ENCODE results near the gene GNB1. TPM values are rescaled to one million over a fixed set of nuclear protein-coding genes. Genes with fewer than 3 reads are reported as not detected.
A peak's percentile ranks its signal among the peaks of the same experiment; 100 is the strongest.

Gene GNB1
- total RNA-seq, 8 experiments from 2014 or later, result 70.0 to 394 (median 196) TPM

- Histone ChIP-seq H3K27ac (peak within 1 kb of the TSS in 1 of 2 donors; percentile 13), H3K4me1 (replicated peaks in 1 of 2) (peaks cover 9 to 27% of the 10 kb centered on the region in 2 donors), H3K4me3 (no peak within 1 kb of the TSS)
- WGBS, 10 experiments, result 81 to 93% (median 90%) methylated on average over 2 to 10 of the region's 15 CpGs; no CpG with 5 or more reads in 5 of the 10 experiments
- in situ Hi-C loops (cut with MboI; ENCODE audit: low pct_unique_long_range_greater_than_20kb in 2 of 9, low sequenced_read_pairs in 9 of 9, unreplicated experiment in 9 of 9), result loop anchor here in 1 of 9 experiments (25.0 kb wide), 1 partner anchor 153 kb away; no protein-coding TSS in a partner anchor
- ATAC-seq (replicated peaks in 6 of 8), result no peak
Measured at GRCh38 chr1:1914971-1915692, 24.2 kb upstream of the GNB1 start, which contains the start of gene CALML6. Gene CALML6 (plus strand): TSS chr1:1915260. CDS start chr1:1915281, 21 bp downstream.

- no peak for ATAC-seq (replicated peaks in 6 of 8)
- in situ Hi-C loops (cut with MboI; ENCODE audit: low pct_unique_long_range_greater_than_20kb in 2 of 9, low sequenced_read_pairs in 9 of 9, unreplicated experiment in 9 of 9), result loop anchor here in 1 of 9 experiments (25.0 kb wide), 1 partner anchor 152 kb away; no protein-coding TSS in a partner anchor
- Histone ChIP-seq H3K4me3 (no peak overlapping the region), H3K27ac (peak overlapping the region in 1 of 2 donors; percentile 13), H3K4me1 (replicated peaks in 1 of 2) (peaks cover 9 to 26% of the 10 kb centered on the region in 2 donors)
- WGBS, 10 experiments, result 42 to 92% (median 55%) methylated on average over 2 to 5 of the region's 20 CpGs; no CpG with 5 or more reads in 4 of the 10 experiments
Measured at GRCh38 chr1:1914101-1914970, 23.4 kb upstream of the GNB1 start.

GRCh38 chr1:1911350-1912041, 20.6 kb upstream of the GNB1 start:
- 50 to 100% (median 83%) methylated on average over 1 to 9 of the region's 13 CpGs; no CpG with 5 or more reads in 1 of the 10 experiments for WGBS, 10 experiments
- Histone ChIP-seq H3K4me3 (no peak overlapping the region), H3K4me1 (replicated peaks in 1 of 2) (peaks cover 22 to 36% of the 10 kb centered on the region in 2 donors), H3K27ac (no peak overlapping the region)
- in situ Hi-C loops (cut with MboI; ENCODE audit: low pct_unique_long_range_greater_than_20kb in 2 of 9, low sequenced_read_pairs in 9 of 9, unreplicated experiment in 9 of 9), result loop anchor here in 1 of 9 experiments (25.0 kb wide), 1 partner anchor 149 kb away; no protein-coding TSS in a partner anchor
- ATAC-seq (replicated peaks in 6 of 8), result no peak

DNA sequence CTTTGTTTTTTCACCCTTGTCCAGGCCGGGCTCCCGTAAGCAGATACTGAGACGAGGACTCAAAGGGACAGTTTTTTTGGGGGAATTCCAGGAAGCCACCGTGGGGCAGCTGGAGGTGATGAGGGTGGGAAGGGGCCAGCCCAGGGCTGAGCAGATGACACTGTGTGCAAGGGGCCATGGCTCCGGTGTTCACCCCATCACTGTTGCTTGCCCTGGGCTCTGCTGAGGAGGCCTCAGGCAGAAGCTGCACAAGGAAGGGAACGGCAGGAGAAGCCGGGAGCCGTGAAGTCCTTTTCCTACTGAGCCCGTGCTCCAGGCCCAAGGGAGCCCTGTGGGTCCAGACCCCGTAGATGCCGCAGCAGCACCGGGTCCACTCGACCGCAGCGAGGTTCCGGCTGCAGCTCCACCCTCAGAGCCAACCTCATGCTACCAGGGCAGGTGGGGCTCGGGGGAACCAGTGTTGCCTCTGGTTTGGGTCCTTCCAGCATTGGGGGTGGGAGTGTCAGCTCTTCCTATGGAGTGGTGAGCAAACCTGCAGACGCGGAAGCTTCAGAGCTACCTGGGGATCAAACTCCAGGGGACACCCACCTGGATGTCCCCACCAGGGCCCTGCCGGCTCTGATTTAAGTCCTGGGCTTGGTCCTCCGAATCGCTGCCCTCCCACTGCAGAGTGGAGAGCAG, 19.9 kb upstream of the GNB1 start:
- no peak overlapping the region for H3K4me3 ChIP-seq
- in situ Hi-C loops (cut with MboI; ENCODE audit: low pct_unique_long_range_greater_than_20kb in 2 of 9, low sequenced_read_pairs in 9 of 9, unreplicated experiment in 9 of 9), result loop anchor here in 1 of 9 experiments (25.0 kb wide), 1 partner anchor 148 kb away; no protein-coding TSS in a partner anchor
- no peak overlapping the region for H3K27ac ChIP-seq
- peaks cover 29 to 41% of the 10 kb centered on the region in 2 donors for H3K4me1 ChIP-seq (replicated peaks in 1 of 2)
- no peak for ATAC-seq (replicated peaks in 6 of 8)
- WGBS, 10 experiments, result 60 to 100% (median 87%) methylated on average over 2 to 9 of the region's 22 CpGs; no CpG with 5 or more reads in 2 of the 10 experiments

DNA sequence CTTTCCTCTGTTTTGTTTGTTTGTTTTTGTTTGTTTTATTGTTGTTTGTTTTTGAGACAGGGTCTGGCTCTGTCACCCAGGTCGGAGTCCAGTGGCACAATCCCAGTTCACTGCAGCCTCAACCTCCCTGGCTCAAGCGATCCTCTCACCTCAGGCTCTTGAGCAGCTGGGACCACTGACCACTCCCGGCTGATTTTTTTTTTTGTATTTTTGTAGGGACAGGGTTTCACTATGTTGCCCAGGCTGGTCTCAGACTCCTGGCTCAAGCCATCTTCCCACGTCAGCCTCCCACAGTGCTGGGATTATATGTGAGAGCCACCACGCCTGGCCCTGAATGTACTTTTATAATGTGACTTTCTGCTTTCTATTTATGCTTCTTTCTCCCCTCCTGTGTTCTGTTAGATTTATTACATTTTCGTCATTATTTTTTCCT, 19.2 kb upstream of the GNB1 start:
- peaks cover 30 to 41% of the 10 kb centered on the region in 2 donors for H3K4me1 ChIP-seq (replicated peaks in 1 of 2)
- ATAC-seq (replicated peaks in 6 of 8), result no peak

DNA sequence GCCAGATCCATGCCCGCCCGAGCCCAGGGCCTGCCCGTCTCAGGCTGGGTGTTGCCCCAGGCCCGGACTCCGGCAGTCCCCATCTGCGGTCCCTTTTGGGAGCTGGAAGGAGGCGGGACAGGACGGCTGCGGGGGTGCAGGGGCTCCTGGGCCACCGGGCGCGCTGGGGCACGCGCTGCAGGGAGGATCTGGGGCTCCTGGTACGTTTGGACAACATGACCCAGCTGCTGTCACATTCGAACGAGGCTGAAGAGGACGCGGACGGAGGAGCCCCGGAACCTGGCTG, 17.6 kb upstream of the GNB1 start:
- in situ Hi-C loops (cut with MboI; ENCODE audit: low pct_unique_long_range_greater_than_20kb in 2 of 9, low sequenced_read_pairs in 9 of 9, unreplicated experiment in 9 of 9), result loop anchor here in 1 of 9 experiments (25.0 kb wide), 1 partner anchor 146 kb away; no protein-coding TSS in a partner anchor
- WGBS, 10 experiments, result 0 to 88% methylated on average over 3 of the region's 21 CpGs; no CpG with 5 or more reads in 8 of the 10 experiments

More for the DNA sequence above, 19.2 kb upstream of the GNB1 start:
- Histone ChIP-seq H3K4me3 (no peak overlapping the region), H3K27ac (no peak overlapping the region)
- 63 to 100% (median 92%) methylated on average over 2 to 6 of the region's 6 CpGs; no CpG with 5 or more reads in 1 of the 10 experiments for WGBS, 10 experiments
- in situ Hi-C loops (cut with MboI; ENCODE audit: low pct_unique_long_range_greater_than_20kb in 2 of 9, low sequenced_read_pairs in 9 of 9, unreplicated experiment in 9 of 9), result loop anchor here in 1 of 9 experiments (25.0 kb wide), 1 partner anchor 148 kb away; no protein-coding TSS in a partner anchor

GRCh38 chr1:1907098-1907736, 16.3 kb upstream of the GNB1 start:
- Histone ChIP-seq H3K4me3 (no peak overlapping the region), H3K4me1 (replicated peaks in 1 of 2) (peaks cover 27 to 31% of the 10 kb centered on the region in 2 donors), H3K27ac (peak overlapping the region; percentile 68 to 82)
- WGBS, 10 experiments, result 100% methylated on average over 1 of the region's 8 CpGs; no CpG with 5 or more reads in 8 of the 10 experiments
- in situ Hi-C loops (cut with MboI; ENCODE audit: low pct_unique_long_range_greater_than_20kb in 2 of 9, low sequenced_read_pairs in 9 of 9, unreplicated experiment in 9 of 9), result loop anchor here in 1 of 9 experiments (25.0 kb wide), 1 partner anchor 145 kb away; no protein-coding TSS in a partner anchor
- ATAC-seq (replicated peaks in 6 of 8), result peak in 7 of 8 experiments; percentile 2 to 46 (median 10)

More for the DNA sequence above, 17.6 kb upstream of the GNB1 start:
- Histone ChIP-seq H3K27ac (peak overlapping the region; percentile 29 to 78), H3K4me3 (peak overlapping the region; percentile 35 to 57 (median 49)), H3K4me1 (replicated peaks in 1 of 2) (peaks cover 27 to 31% of the 10 kb centered on the region in 2 donors)
- no peak for ATAC-seq (replicated peaks in 6 of 8)

GRCh38 chr1:1906185-1907097, 15.6 kb upstream of the GNB1 start:
- peaks cover 27 to 31% of the 10 kb centered on the region in 2 donors for H3K4me1 ChIP-seq (replicated peaks in 1 of 2)
- H3K4me3 ChIP-seq, result no peak overlapping the region
- in situ Hi-C loops (cut with MboI; ENCODE audit: low pct_unique_long_range_greater_than_20kb in 2 of 9, low sequenced_read_pairs in 9 of 9, unreplicated experiment in 9 of 9), result loop anchor here in 1 of 9 experiments (25.0 kb wide), 1 partner anchor 144 kb away; no protein-coding TSS in a partner anchor
- 0 to 19% (median 8%) methylated on average over 5 to 10 of the region's 15 CpGs; no CpG with 5 or more reads in 3 of the 10 experiments for WGBS, 10 experiments
- peak overlapping the region; percentile 68 to 82 for H3K27ac ChIP-seq
- peak; percentile 62 to 86 (median 76) for ATAC-seq (replicated peaks in 6 of 8)

GRCh38 chr1:1903224-1903623, 12.3 kb upstream of the GNB1 start:
- ATAC-seq (replicated peaks in 6 of 8), result no peak
- peaks cover 23 to 25% of the 10 kb centered on the region in 2 donors for H3K4me1 ChIP-seq (replicated peaks in 1 of 2)
- in situ Hi-C loops (cut with MboI; ENCODE audit: low pct_unique_long_range_greater_than_20kb in 2 of 9, low sequenced_read_pairs in 9 of 9, unreplicated experiment in 9 of 9), result loop anchor here in 1 of 9 experiments (25.0 kb wide), 1 partner anchor 141 kb away; no protein-coding TSS in a partner anchor
- WGBS, 10 experiments, result 78 to 100% (median 89%) methylated on average over 2 to 12 of the region's 12 CpGs; no CpG with 5 or more reads in 2 of the 10 experiments
- H3K4me3 ChIP-seq, result no peak overlapping the region
- H3K27ac ChIP-seq, result no peak overlapping the region

GRCh38 chr1:1901641-1902294, 10.9 kb upstream of the GNB1 start:
- Histone ChIP-seq H3K4me3 (no peak overlapping the region), H3K4me1 (replicated peaks in 1 of 2) (peaks cover 11 to 13% of the 10 kb centered on the region in 2 donors), H3K27ac (no peak overlapping the region)
- in situ Hi-C loops (cut with MboI; ENCODE audit: low pct_unique_long_range_greater_than_20kb in 2 of 9, low sequenced_read_pairs in 9 of 9, unreplicated experiment in 9 of 9), result loop anchor here in 1 of 9 experiments (25.0 kb wide), 1 partner anchor 139 kb away; no protein-coding TSS in a partner anchor
- WGBS, 10 experiments, result 96 to 100% methylated on average over 1 to 5 of the region's 13 CpGs; no CpG with 5 or more reads in 8 of the 10 experiments
- ATAC-seq (replicated peaks in 6 of 8), result no peak
